ENCODE results near the gene HOXA4.

GRCh38 chr7:27138472-27138871, 7.9 kb upstream of the HOXA4 start:
- TF ChIP-seq CTCF (IDR thresholded peaks at IDR 0.05 in 2 of 3, conservative IDR thresholded peaks at IDR 0.05 in 1 of 3; ENCODE audit: control insufficient read depth in 2 of 3, extremely low read depth in 1 of 3, insufficient read depth in 1 of 3, low read depth in 3 of 3, low read length in 3 of 3) (no peak), TAF1 (IDR thresholded peaks at IDR 0.05; ENCODE audit: borderline replicate concordance, low read depth, low read length) (no peak), POLR2A (IDR thresholded peaks at IDR 0.05; ENCODE audit: low read depth, low read length) (no peak), SP1 (IDR thresholded peaks at IDR 0.05; ENCODE audit: low read depth, low read length) (no peak), SRF (IDR thresholded peaks at IDR 0.05; ENCODE audit: low read depth in 2 of 2, low read length in 2 of 2) (no peak), EP300 (IDR thresholded peaks at IDR 0.05; ENCODE audit: borderline replicate concordance in 1 of 2, control insufficient read depth in 1 of 2, low read depth in 2 of 2, low read length in 2 of 2) (no peak), RAD21 (IDR thresholded peaks at IDR 0.05; ENCODE audit: insufficient read depth, low read depth, low read length) (no peak), NRF1 (conservative IDR thresholded peaks at IDR 0.05; ENCODE audit: low read depth, low read length) (no peak), ZNF24 (IDR thresholded peaks at IDR 0.05) (no peak), ETV6 (conservative IDR thresholded peaks at IDR 0.05 in 1 of 2, IDR thresholded peaks at IDR 0.05 in 1 of 2; ENCODE audit: borderline replicate concordance in 1 of 2, low read depth in 1 of 2) (no peak), WRNIP1 (IDR thresholded peaks at IDR 0.05; ENCODE audit: borderline replicate concordance, low read depth, low read length) (no peak), CHD1 (IDR thresholded peaks at IDR 0.05; ENCODE audit: low read depth, low read length) (no peak)
